Esophagus squamous epithelium (tissue), 4 donors: ENCODE results near the gene CNTN4.

ENCODE experiments used
- POLR2A ChIP-seq, 4 donors: fragments of 450-650 bp; IDR thresholded peaks; one replicate each; pipeline ENCODE4 v1.6.1; 2017; ENCODE audit warnings: antibody characterized with exemption in 4 of 4, mild to moderate bottlenecking in 4 of 4, moderate library complexity in 3 of 4
- TF ChIP-seq, protein P1 (sequence below), 6 experiments: fragments of 450-650 bp in 4 of 6; fragments of 200-600 bp in 2 of 6; sonication (generic) in 2 of 6; IDR thresholded peaks; one replicate each; pipeline ENCODE4 v1.5.1; 2016 to 2019; ENCODE audit warnings: antibody characterized with exemption in 6 of 6, mild to moderate bottlenecking in 4 of 6, moderate library complexity in 4 of 6

GRCh38 chr3:2883283-2883682 lies 784.6 kb downstream of the CNTN4 start:
- TF ChIP-seq, protein P1, sequence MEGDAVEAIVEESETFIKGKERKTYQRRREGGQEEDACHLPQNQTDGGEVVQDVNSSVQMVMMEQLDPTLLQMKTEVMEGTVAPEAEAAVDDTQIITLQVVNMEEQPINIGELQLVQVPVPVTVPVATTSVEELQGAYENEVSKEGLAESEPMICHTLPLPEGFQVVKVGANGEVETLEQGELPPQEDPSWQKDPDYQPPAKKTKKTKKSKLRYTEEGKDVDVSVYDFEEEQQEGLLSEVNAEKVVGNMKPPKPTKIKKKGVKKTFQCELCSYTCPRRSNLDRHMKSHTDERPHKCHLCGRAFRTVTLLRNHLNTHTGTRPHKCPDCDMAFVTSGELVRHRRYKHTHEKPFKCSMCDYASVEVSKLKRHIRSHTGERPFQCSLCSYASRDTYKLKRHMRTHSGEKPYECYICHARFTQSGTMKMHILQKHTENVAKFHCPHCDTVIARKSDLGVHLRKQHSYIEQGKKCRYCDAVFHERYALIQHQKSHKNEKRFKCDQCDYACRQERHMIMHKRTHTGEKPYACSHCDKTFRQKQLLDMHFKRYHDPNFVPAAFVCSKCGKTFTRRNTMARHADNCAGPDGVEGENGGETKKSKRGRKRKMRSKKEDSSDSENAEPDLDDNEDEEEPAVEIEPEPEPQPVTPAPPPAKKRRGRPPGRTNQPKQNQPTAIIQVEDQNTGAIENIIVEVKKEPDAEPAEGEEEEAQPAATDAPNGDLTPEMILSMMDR (IDR thresholded peaks at IDR 0.05) = no peak
- no peak for TF ChIP-seq POLR2A (IDR thresholded peaks at IDR 0.05)
